K562 (cell line): ENCODE measurements around the gene RNF223. TPM values are rescaled to one million over a fixed set of nuclear protein-coding genes. Genes with fewer than 3 reads are reported as not detected.

Source experiments
- MGA ChIP-seq: fragments of 450-650 bp; IDR thresholded peaks from 2 replicates; pipeline ENCODE4 v1.6.1; 2016; ENCODE audit warnings: mild to moderate bottlenecking, moderate library complexity
- RCOR1 ChIP-seq, 2 experiments: IDR thresholded peaks; 2 replicates each; pipeline ENCODE4 v1.6.1; 2012; ENCODE audit warnings: low read depth in 2 of 2, low read length in 2 of 2, borderline replicate concordance in 1 of 2, improper control_type of control experiment in 1 of 2
- polyA plus RNA-seq, 8 experiments: library from polyadenylated mRNA; depleted of rRNA in 4 of 8; stranded (reverse) in 5 of 8; unstranded in 3 of 8; fragments of >200 nt; fragmentation: Nextera tagmentation in 2 of 8; fragmentation: Illumina TruSeq in 1 of 8; extraction: Ambion mirVana in 2 of 8; extraction: Trizol in 1 of 8; gene quantifications; 2 replicates each; pipeline versions ENCODE4 v1.2.1 to v1.2.3, GENCODE V29; 2011 to 2014; ENCODE audit warnings: inconsistent platforms in 1 of 8, missing spikeins in 1 of 8
- total RNA-seq, 7 experiments: library from RNA; depleted of rRNA in 6 of 7; stranded (reverse); fragments of >200 nt in 6 of 7; fragmentation: Illumina TruSeq in 2 of 7; extraction: Trizol in 2 of 7; gene quantifications; 2 replicates each; pipeline versions ENCODE4 v1.2.1 to v1.2.3, GENCODE V29; 2011 to 2021; ENCODE audit warnings: low replicate concordance in 1 of 7

The RNF223 gene
- total and polyA plus RNA-seq, 9 of the 15 experiments (the other 6 are each of a cell fraction or from before 2014, with no cell fraction given): 0.04 to 0.32 TPM; not detected in 7

- no peak for TF ChIP-seq MGA
- TF ChIP-seq RCOR1 (IDR thresholded peaks at IDR 0.05; ENCODE audit: borderline replicate concordance in 1 of 2, low read depth in 2 of 2, low read length in 2 of 2): peak in 1 of 2 experiments; percentile 27; a peak in 1 of 4 replicates
Measured at GRCh38 chr1:1122078-1122811, 48.1 kb upstream of the RNF223 start (continued).
